ENCODE results near the gene HERPUD2. TPM values are rescaled to one million over a fixed set of nuclear protein-coding genes. Genes with fewer than 3 reads are reported as not detected.
A peak's percentile ranks its signal among the peaks of the same experiment; 100 is the strongest.

Gene HERPUD2, protein sequence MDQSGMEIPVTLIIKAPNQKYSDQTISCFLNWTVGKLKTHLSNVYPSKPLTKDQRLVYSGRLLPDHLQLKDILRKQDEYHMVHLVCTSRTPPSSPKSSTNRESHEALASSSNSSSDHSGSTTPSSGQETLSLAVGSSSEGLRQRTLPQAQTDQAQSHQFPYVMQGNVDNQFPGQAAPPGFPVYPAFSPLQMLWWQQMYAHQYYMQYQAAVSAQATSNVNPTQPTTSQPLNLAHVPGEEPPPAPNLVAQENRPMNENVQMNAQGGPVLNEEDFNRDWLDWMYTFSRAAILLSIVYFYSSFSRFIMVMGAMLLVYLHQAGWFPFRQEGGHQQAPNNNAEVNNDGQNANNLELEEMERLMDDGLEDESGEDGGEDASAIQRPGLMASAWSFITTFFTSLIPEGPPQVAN
- 24.6 and 25.2 TPM in 2 replicates for total RNA-seq
- 24.2 TPM for polyA plus RNA-seq (2012)

- DNase-seq (ENCODE audit: low read depth), result peak; percentile 95
Measured at GRCh38 chr7:35694784-35695472, at the start of gene HERPUD2. TSS of gene HERPUD2 (minus strand) at chr7:35695135. CDS start at chr7:35694330, 805 bp downstream.

- DNase-seq (ENCODE audit: low read depth), result no peak
Measured at GRCh38 chr7:35738889-35739288, 44.0 kb upstream of the HERPUD2 start.

DNA sequence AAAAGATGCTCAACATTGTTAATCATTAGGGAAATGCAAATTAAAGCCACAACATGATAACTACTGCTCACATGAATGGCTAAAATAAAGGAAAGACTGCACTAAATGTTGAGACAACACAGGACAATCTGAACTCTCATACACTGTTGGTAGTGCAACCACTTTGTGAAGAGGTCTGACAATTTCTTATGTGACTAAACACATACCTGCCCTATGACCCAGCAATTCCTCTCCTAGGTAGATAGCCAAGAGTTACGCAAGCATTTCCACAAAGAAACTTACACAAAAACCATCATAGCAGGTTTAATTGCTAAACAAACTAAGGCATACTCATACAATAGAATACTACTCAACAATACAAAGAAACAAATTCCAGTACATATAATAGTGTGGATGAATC, 41.8 kb upstream of the HERPUD2 start:
- no peak for DNase-seq (ENCODE audit: low read depth)

- DNase-seq (ENCODE audit: low read depth), result no peak
Measured at GRCh38 chr7:35735396-35735795, 40.5 kb upstream of the HERPUD2 start.

- DNase-seq (ENCODE audit: low read depth), result peak; percentile 58
Measured at GRCh38 chr7:35734001-35734483, 39.1 kb upstream of the HERPUD2 start.

- DNase-seq (ENCODE audit: low read depth), result no peak
Measured at GRCh38 chr7:35731349-35731748, 36.4 kb upstream of the HERPUD2 start.

DNA sequence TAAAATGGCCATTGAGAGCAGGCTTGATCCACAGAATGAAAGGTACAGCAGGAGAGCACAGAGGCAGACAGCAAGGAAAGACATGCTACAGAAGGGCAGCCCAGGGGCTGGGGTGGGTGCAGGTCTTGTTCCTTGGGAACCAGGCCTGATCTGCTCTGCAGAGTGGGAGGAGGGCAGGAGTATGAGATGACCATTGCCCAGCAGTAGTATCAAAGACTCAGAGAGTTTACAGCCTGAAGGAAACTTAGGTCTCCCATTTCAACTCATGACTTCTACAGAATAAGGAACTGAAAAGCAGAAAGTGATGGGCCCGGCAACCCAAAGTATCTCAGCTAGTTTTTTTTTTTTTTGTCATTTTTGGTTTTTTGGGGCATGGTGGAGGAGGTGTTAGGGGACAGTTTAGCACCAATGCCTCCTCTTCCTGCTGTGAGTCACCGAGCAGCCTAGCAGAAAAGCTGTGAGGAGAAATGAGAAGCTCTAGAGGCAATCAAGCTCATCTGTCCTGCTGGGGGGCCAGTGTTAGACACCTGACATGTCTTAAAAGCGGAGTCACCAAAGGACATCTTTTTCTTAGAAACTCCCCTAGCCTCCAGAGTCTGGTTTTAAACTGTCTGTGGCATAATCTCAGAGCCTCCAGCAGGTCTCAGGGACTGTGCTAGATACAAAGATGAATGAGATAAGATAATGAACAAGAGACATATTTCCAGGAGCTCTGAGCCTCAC, 34.3 kb upstream of the HERPUD2 start:
- DNase-seq (ENCODE audit: low read depth), result no peak

- no peak for DNase-seq (ENCODE audit: low read depth)
Measured at GRCh38 chr7:35728412-35729060, 33.6 kb upstream of the HERPUD2 start.

DNA sequence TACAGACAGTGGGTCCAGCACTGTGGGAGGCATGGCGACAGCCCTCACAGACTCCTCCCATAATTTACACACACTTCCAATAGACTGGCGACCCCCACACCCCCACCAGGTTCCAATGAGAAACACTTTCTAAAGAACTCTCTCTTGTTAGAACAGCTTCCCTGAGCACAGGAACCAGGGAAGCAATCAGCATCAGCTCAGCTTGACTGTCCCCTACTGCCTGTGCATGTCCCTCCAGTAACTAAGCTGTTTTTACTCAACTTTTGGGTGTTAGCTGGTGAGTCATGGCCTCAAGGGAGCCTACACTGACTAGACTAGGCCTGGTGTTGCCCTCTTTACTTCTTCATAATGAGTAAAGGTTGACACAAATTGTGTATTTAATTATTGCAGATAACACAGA, 32.6 kb upstream of the HERPUD2 start:
- no peak for DNase-seq (ENCODE audit: low read depth)

DNA sequence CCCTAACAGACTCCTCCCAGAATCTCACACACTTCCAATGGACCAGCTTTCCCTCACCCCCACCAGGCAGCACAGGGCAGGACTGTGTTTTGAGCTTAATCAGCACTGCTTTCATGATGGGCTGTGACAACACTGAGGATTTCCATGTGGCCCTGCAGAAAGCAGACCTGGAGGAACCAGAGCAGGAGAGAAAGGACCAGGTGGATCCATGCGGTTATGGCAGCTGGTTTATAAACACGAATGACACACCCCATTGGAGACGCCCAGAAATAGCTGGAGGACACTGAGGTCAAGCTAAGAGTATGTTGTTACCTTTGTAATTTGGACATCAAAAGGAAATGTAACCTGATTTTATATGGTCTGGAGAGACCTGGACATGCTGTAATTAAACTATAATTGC, 31.7 kb upstream of the HERPUD2 start:
- DNase-seq (ENCODE audit: low read depth), result no peak

DNA sequence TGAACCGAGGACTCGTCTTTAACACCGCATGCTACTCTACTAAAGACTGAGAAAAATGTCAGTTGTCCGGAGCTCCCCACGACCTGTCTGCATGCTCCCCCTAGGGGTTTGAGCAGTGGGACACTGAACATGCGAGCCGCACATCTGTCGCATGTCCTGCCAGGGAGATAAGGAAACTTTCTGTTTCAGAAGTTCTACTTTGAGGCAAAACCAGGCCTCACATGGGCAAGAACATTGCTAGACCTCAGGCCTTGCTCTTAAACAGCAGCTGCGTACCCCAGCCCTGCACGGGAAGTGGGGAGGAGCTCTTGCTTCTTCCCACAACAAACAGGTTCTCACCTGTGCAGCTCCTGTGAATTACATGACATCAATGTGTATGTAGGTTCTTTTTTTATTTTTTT, 30.3 kb upstream of the HERPUD2 start:
- no peak for DNase-seq (ENCODE audit: low read depth)

GRCh38 chr7:35723011-35723410, 28.1 kb upstream of the HERPUD2 start:
- DNase-seq (ENCODE audit: low read depth), result no peak

DNA sequence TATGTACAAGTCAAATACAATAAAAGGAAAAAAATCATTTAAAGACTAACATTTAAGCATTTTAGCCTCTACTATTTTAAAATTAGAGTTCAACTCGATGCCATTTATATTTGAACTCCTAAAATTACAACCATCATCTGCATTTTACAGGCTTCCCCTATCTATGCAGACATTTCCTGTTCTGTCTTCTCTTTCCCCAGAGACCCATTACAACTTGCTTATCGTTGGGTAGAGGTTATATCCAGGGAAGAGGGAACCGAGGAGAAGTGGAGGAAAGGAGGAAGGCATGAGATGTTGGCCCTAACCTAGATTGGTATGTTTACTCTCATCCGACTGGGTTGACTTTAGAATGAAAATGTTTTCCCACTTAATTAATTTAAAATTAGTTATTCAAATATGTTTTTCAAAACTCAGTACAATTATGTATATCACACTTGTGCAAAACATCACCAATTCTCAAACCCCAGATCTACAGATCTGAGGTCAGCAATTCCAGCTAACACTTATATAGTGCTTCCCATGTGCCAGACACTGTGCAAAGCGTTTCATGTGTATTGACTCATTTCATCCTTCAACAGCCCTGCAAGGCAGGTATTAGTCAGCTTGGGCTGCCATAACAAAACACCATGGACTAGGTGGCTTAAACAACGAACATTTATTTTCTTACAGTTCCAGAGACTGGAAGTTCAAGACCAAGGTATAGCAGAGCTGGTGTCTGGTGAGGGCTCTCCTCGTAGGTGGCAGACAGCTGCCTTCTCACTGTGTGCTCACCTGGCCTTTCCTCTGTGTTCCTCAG, 27.3 kb upstream of the HERPUD2 start:
- no peak for DNase-seq (ENCODE audit: low read depth)

DNA sequence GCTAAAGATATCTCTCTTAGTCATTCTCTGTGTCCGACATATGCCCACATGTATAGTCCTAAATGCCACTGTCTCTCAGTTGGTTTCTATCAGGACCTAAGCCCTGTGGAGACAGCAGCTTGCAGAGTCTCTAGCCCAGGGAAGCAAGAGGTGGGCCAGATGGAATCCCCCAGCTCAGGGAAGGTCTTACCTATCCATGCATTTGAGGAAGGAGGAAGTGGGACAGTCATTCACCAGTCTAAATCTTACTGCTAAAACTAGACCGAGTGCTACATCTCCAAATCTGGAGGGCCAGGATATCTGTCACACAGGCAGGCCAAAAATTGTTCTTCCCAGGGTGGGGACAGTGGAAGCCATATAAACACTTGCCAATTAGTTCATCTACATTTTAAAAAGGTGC, 26.4 kb upstream of the HERPUD2 start:
- DNase-seq (ENCODE audit: low read depth), result no peak

DNA sequence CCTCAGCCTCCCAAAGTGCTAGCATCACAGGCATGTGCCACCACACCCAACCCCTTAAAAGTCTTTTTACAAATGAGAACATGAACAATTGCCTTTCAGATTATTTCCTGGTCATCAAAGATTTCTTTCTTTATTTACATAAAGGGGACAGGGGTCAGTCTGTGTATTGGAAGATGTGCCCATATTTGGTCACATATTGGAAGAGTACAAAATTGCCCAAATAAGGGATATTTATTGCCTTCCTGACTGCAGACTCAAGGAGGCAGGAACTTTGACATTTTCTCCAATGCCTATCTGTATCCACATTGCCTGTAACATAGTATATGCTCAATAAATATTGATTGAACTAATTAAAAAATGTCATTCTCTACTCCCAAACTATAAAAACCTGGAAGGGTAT, 25.9 kb upstream of the HERPUD2 start:
- no peak for DNase-seq (ENCODE audit: low read depth)

DNA sequence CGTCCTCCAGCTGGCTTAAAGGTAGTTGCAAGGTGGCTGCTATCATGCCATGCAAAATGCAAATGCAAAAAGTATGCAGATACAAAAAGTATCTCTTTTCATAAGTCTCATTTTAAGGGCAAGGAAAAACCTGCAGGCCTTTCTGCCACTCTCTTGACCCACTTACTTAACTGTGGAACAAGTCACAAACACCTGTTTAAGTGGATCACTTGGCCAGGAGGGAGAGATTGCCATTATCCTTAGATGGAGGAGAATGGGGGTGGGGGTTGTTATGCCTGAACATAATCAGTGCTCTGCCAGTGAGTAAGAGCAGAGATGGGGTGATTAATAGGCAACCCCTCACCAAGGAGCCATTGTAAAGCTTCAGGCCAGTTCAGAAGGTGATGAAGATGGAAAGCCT, 25.1 kb upstream of the HERPUD2 start:
- DNase-seq (ENCODE audit: low read depth), result no peak

- DNase-seq (ENCODE audit: low read depth), result no peak
Measured at GRCh38 chr7:35718047-35718446, 23.1 kb upstream of the HERPUD2 start.

DNA sequence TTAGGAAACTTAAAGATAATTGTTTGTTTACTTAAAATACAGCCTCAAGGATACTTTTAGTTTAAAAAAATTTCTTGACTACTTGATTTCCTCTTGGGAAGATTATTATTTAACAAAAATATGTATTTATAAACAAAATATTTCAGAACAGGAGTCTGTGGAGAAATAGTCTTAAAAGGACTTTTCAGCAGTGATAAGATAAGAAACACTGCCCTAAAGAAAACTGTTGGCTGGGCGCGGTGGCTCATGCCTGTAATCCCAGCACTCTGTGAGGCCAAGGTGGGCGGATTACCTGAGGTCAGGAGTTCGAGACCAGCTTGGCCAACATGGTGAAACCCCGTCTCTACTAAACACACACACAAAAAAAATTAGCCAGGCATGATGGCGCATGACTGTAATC, 22.6 kb upstream of the HERPUD2 start:
- no peak for DNase-seq (ENCODE audit: low read depth)

DNA sequence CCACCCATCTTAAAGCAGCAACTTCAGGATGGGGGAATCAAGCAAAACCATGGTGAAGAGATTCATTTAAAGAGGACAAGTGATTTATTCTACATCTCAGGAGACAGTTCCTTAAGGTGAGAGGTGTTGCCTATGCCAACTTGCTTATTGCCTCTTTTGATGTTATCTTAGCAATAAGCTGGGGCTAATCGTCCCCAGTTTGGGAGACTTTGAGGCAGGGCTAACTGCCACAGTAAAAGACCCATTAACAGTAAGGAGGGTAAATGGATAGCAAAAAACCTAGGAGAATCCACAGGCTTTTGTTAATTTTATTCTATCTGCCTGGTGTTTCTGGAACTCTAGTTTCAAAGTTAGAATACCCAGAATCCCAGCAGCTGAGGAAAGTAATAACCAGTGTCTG, 22.1 kb upstream of the HERPUD2 start:
- no peak for DNase-seq (ENCODE audit: low read depth)

DNA sequence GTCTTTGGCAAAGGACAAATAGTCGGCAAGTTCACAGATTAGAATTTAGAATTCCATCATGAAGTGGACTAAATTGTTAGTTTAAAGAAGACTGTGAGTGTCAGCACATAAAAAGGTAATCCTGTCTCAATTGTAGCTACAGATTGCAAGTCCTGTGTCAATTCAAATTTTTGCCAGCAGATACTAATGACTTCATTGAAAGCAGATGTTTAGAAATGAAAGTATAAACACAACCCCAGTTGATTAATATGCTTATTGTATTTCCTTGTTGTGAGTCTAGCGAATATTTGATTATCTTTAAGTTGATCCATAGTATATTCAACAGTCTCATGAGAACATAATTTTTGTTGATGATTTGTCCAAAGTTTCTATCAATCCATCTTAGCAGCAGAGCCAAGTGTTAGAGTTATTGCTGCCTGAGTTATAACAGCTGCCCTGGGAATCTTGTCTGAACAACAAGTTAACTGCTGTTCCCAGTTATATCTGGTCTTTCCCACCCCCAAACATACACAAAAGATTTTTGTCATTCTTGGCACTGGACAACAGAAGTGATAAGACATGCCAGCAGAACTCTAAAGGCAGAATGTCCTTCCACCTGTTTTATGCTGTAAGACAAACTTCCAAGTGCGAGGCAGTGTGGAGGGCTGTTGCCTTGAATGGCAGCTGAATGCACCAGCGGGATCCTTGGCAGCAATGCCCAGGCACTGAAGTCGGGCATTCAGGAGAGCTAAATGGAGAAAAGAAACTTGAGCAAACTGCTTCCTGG, 21.3 kb upstream of the HERPUD2 start:
- peak; percentile 93 for DNase-seq (ENCODE audit: low read depth)
